Midbrain (tissue), 1 donor: ENCODE measurements around the gene GABARAPL1.

Experiments
- DNase-seq: peaks from one replicate; lab custom pipeline; 2025; lab: John Stamatoyannopoulos, UW

GABARAPL1 gene

DNA sequence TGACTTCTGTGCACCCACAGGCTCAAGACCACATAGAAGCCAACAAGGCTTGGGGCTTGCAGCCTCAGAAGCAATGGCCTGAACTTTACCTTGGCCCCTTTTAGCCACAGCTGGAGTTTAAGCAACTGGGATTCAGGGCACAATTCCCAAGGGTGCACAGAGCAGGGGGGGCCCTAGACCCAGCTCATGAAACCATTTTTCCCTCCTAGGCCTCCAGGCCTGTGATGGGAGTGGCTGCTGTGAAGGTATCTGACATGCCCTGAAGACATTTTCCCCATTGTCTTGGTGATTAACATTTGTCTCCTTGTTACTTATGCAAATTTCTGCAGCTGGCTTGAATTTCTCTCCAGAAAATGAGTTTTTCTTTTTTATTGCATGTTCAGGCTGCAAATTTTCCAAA, 21.9 kb downstream of the GABARAPL1 start:
- DNase-seq, result no peak

DNA sequence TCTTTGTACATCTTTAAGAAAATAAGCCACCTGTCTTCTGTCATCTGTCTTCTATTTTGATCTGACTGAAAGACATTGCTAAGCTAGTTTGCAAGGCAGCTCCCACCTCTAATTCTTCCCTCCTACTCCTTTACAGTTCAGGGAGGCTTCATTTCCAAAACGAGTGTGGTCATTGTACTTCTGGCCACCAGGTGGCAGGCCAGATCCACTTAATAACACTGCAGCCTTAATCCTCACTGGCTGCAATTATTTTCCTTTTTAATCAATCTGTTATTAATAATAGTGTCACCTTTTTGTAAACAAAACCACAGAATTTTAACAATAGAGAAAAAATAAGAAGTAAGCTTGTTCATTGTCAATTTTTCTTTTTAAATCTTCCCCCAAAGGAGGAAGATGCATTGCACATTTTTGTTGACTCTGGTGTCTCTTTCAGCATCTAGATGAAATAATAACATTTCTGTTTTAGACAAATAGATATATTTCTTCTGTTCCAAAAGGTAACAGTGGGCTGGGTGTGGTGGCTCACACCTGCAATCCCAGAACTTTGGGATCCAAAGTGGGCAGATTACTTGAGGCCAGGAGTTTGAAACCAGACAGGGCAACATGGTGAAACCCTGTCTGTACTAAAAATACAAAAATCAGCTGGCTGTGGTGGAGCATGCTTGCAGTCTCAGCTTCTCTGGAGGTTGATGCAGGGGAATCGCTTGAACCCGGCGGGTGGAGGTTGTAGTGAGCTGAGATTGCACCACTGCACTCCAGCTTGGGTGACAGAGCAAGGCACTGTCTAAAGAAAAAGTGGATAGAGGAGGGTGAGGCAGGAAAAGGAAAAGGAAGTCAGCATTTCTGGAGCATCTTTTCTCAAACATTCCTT, 23.3 kb downstream of the GABARAPL1 start:
- peak; percentile 38 for DNase-seq

DNA sequence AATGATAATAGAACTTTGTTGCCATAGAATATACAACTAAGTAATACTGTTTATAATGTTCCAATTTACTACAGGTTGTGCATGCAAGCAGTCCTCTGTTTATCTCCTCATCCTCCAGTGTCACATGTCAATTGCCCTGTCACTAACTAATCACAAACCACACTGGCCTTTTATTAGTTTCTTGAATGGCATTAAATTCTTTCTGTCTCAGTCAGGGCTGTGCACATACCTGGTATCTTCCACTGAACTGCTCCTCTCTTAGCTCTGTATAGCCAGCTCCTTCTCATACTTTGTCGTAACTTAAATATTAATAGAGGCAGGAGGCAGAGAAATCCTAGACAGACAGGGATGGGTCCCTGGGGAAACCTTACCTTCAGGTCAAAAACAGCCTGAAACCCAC, 24.0 kb downstream of the GABARAPL1 start:
- no peak for DNase-seq

DNA sequence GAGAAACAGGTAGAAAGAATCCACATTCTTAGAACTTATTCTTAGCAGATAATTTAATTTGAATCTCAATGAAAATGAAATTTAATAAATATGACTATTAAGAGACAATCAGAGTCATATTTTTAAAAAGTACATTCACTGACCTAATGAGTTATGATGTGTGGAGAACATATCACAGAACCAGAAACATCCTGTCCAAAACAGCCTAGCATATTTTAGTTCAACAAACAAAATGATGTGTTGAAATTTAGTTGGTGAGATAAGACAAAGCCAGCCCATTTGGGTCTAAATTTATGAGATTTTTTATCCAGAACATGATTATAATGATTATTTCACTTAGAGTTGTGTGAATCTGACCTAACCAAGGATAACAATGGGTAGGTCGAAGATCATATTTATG, 25.8 kb downstream of the GABARAPL1 start:
- no peak for DNase-seq

DNA sequence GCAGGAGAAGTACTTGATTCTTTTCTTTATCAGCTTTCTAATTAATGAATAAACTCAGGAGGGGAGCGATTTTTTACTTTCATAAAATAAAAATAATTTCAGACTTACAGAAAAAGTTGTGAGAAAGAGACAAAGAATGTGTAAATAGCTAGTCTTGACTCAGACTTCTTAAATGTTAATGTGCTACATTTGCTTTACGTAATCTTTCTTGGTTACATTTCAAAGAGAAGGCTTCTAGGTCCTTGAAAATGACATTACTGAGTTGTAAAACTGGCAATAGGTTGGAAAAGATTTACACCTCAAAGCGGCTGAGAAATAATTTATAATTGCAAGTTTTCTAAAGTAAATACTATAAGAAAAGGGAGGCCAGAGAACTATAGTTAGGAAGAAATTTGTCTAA, 28.6 kb downstream of the GABARAPL1 start:
- no peak for DNase-seq

GRCh38 chr12:10241727-10242126, 29.1 kb downstream of the GABARAPL1 start:
- no peak for DNase-seq

DNA sequence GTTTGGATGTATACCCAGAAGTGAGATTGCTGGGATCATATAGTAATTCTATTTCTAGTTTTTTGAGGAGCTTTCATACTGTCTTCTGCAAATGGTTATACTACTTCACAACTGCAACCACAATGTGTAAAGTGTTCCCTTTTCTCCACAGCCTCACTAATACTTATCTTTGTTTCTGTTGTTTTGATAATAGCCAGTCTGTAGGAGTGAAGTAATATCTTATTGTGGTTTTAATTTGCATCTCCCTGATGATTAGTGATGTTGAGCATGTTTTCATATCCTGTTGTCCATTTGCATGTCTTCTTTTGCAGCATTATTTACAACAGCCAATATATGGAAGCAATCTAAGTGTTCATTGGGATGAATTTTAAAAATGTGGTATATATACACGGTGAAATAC, 29.9 kb downstream of the GABARAPL1 start:
- DNase-seq, result no peak

DNA sequence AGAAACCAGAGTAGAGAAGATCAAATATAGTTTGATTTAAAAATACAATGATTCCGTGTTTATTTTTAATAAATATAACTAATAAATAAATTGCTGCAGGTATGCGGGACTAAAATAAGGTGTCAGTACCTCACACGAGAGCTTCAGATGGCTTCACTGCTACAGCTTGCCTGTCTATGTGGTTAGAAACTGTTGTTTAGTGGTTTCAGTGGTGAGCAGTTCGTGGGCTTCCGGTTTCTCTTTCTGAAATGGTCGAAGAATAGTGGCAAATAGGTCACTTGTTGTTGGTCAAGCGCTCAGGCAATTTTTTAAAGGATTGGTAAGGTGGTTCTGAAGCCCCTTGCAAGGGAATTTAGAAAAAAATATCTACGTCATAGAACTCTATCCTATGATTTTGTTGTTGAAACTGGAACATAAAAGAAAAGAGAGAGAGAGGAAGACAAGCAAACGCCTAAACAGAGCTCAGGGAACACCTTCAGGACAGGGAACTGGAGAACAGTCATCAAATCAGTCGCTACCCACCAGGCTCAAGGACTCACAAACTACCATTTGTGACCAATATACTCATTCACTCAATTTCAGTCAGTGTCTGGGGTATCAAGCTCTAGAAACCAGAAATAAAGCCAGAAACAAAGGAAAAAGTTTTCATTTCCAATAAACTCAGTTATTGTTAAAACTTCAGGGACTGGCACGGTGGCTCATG, 31.3 kb downstream of the GABARAPL1 start:
- DNase-seq, result no peak

GRCh38 chr12:10247436-10248058, 34.9 kb downstream of the GABARAPL1 start:
- no peak for DNase-seq

GRCh38 chr12:10249690-10250455, 37.2 kb downstream of the GABARAPL1 start:
- DNase-seq, result no peak

DNA sequence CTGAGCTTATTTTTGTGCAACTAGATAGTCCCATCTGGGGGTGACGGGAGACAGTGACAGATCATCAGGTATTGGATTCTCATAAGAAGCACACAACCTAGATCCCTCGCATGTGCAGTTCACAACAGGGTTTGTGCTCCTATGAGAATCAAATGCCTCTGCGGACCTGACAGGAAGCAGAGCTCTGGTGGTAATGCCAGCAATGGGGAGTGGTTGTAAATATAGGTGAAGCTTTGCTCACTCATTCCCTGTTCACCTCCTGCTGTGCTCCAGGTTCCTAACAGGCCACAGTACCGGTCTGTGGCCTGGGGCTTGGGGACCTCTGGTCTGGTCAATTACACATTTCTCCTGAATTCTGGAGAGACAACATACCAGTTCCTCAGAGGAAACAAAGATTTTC, 39.0 kb downstream of the GABARAPL1 start:
- no peak for DNase-seq

- DNase-seq, result no peak
These were observed 39.5 kb downstream of the GABARAPL1 start for GRCh38 chr12:10252201-10252600.

DNA sequence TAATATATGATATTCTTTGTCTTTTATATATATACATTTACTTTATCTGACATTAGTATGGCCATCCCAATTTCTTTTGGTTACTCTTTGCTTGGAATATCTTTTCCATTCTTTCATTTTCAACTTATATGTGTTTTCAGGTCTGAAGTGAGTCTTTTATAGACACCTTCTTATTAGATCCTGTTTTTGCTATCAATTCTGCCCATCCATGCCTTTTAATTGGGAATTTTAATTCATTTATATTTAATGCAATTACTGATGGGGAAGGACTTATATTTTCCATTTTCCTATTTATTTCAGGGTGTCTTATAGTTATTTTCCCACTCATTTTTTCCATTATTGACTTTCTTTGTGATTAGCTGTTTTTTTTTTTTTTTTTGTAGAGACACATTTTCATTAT, 43.4 kb downstream of the GABARAPL1 start:
- DNase-seq, result no peak

- DNase-seq, result no peak
These were observed 48.2 kb downstream of the GABARAPL1 start for GRCh38 chr12:10260927-10261326.

GRCh38 chr12:10268037-10268436, 55.4 kb downstream of the GABARAPL1 start:
- DNase-seq, result no peak

DNA sequence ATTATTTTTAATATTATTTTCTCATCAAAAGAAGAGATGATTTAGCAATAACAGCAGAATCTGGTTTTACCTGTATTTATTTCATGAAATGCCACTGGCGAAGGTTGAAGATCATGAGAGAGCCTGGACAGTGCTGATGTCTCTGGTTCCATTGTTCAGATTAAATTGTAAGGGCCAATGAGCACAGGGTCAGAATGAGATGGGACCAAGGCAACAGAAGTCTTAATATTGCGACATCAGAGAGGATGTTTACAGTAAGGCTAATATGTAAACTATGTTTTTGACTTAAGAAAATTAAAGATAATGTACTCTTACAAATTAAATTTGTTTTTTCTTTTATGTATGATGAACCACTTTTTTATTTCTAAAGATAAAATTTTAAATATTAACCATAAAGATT, 59.8 kb downstream of the GABARAPL1 start:
- no peak for DNase-seq
